HEK293 (cell line): ENCODE data around the gene CACTIN.
"Not testable (repeated sequence)": the region's sequence is repeated elsewhere in the genome, so short reads cannot be mapped to it uniquely, and the experiment has no call there.

Experiments
- CTCF ChIA-PET: fragments of 350-600 bp; formaldehyde crosslinking; extraction: SDS; loops from one replicate; lab custom pipeline; 2021; ENCODE audit warnings: antibody characterized with exemption; lab: Yijun Ruan, JAX
- POLR2A ChIA-PET: fragments of 300-600 bp; formaldehyde crosslinking; extraction: SDS; loops from one replicate; lab custom pipeline; 2020; ENCODE audit warnings: antibody characterized with exemption, inconsistent platforms; lab: Yijun Ruan, JAX
- H3K27ac ChIP-seq: fragments of 200-500 bp; sonication (Bioruptor generic); 2 replicates; pipeline ENCODE4 v1.5.1; 2014; ENCODE audit warnings: low read depth, low read length, control low read depth, inconsistent platforms; ENCODE audit errors: extremely low read depth
- H3K36me3 ChIP-seq, 2 experiments: fragments of 200-500 bp in 1 of 2; sonication (Bioruptor generic) in 1 of 2; 1 replicate in 1 of 2; 2 replicates in 1 of 2; pipeline ENCODE4 v1.5.1; 2014 to 2017; ENCODE audit warnings: inconsistent platforms in 2 of 2, low read length in 2 of 2; ENCODE audit not compliant: control insufficient read depth in 2 of 2, insufficient read depth in 1 of 2
- H3K4me1 ChIP-seq: fragments of 200-500 bp; sonication (Bioruptor generic); 2 replicates; pipeline ENCODE4 v1.5.1; 2014; ENCODE audit warnings: mild to moderate bottlenecking, low read length, inconsistent platforms; ENCODE audit not compliant: control insufficient read depth, insufficient read depth
- H3K4me3 ChIP-seq: 2 replicates; pipeline ENCODE4 v1.5.1; 2011; ENCODE audit warnings: low read depth, mild to moderate bottlenecking, control low read depth, low read length, moderate library complexity
- H3K9me3 ChIP-seq: fragments of 200-500 bp; sonication (Bioruptor generic); 2 replicates; pipeline ENCODE4 v1.5.1; 2014; ENCODE audit warnings: low read depth, low read length, inconsistent platforms; ENCODE audit not compliant: control insufficient read depth, insufficient read depth
- GLIS1 ChIP-seq: fragments of 450-650 bp; formaldehyde crosslinking; IDR thresholded peaks from 2 replicates; pipeline ENCODE4 v1.5.1; 2016; ENCODE audit warnings: missing biosample characterization, missing genetic modification characterization
- GLIS2 ChIP-seq: fragments of 450-650 bp; formaldehyde crosslinking; IDR thresholded peaks from 2 replicates; pipeline ENCODE4 v1.5.1; 2016; ENCODE audit warnings: missing biosample characterization, missing genetic modification characterization
- HOXA7 ChIP-seq: sonication (generic); formaldehyde crosslinking; IDR thresholded peaks from 2 replicates; pipeline ENCODE4 v1.8.1; 2022; ENCODE audit warnings: missing genetic modification reagents, borderline replicate concordance
- PRDM1 ChIP-seq: fragments of 450-650 bp; formaldehyde crosslinking; IDR thresholded peaks from 2 replicates; pipeline ENCODE4; 2016; ENCODE audit warnings: missing biosample characterization, missing genetic modification characterization
- SP3 ChIP-seq: fragments of 450-650 bp; formaldehyde crosslinking; IDR thresholded peaks from 2 replicates; pipeline ENCODE4 v1.5.1; 2016; ENCODE audit warnings: missing biosample characterization, missing genetic modification characterization
- SP7 ChIP-seq: fragments of 450-650 bp; formaldehyde crosslinking; IDR thresholded peaks from 2 replicates; pipeline ENCODE4 v1.5.1; 2016; ENCODE audit warnings: missing biosample characterization, missing genetic modification characterization
- WT1 ChIP-seq: fragments of 450-650 bp; formaldehyde crosslinking; IDR thresholded peaks from 2 replicates; pipeline ENCODE4 v1.5.1; 2016; ENCODE audit warnings: missing biosample characterization, missing genetic modification characterization
- ZBTB1 ChIP-seq: fragments of 450-650 bp; formaldehyde crosslinking; IDR thresholded peaks from 2 replicates; pipeline ENCODE4 v1.5.1; 2016; ENCODE audit warnings: missing biosample characterization, missing genetic modification characterization
- ZIC2 ChIP-seq: fragments of 450-650 bp; formaldehyde crosslinking; IDR thresholded peaks from 2 replicates; pipeline ENCODE4 v1.5.1; 2016; ENCODE audit warnings: missing biosample characterization, missing genetic modification characterization
- ZNF211 ChIP-seq: fragments of 450-650 bp; formaldehyde crosslinking; IDR thresholded peaks from 2 replicates; pipeline ENCODE4 v1.5.1; 2016; ENCODE audit warnings: low read depth, missing biosample characterization, missing genetic modification characterization
- ZNF214 ChIP-seq: fragments of 450-650 bp; formaldehyde crosslinking; IDR thresholded peaks from 2 replicates; pipeline ENCODE4 v1.5.1; 2017; ENCODE audit warnings: missing biosample characterization, mild to moderate bottlenecking, missing genetic modification characterization, borderline replicate concordance
- ZNF248 ChIP-seq: fragments of 450-650 bp; formaldehyde crosslinking; IDR thresholded peaks from 2 replicates; pipeline ENCODE4 v1.5.1; 2017; ENCODE audit warnings: missing biosample characterization, missing genetic modification characterization
- ZNF362 ChIP-seq: fragments of 450-650 bp; formaldehyde crosslinking; IDR thresholded peaks from 2 replicates; pipeline ENCODE4 v1.5.1; 2016; ENCODE audit warnings: missing biosample characterization, missing genetic modification characterization
- ZNF501 ChIP-seq: fragments of 450-650 bp; formaldehyde crosslinking; IDR thresholded peaks from 2 replicates; pipeline ENCODE4 v1.5.1; 2016; ENCODE audit warnings: missing biosample characterization, missing genetic modification characterization
- ZNF530 ChIP-seq: fragments of 450-650 bp; formaldehyde crosslinking; IDR thresholded peaks from 2 replicates; pipeline ENCODE4 v1.5.1; 2016; ENCODE audit warnings: low read depth, missing biosample characterization, missing genetic modification characterization
- ZNF549 ChIP-seq: fragments of 450-650 bp; IDR thresholded peaks from 2 replicates; pipeline ENCODE4 v1.5.1; 2018; ENCODE audit warnings: missing biosample characterization, missing genetic modification characterization, mild to moderate bottlenecking, inconsistent platforms, moderate library complexity
- ZNF558 ChIP-seq: fragments of 450-650 bp; formaldehyde crosslinking; IDR thresholded peaks from 2 replicates; pipeline ENCODE4 v1.5.1; 2016; ENCODE audit warnings: missing biosample characterization, missing genetic modification characterization
- ZNF623 ChIP-seq: fragments of 450-650 bp; formaldehyde crosslinking; IDR thresholded peaks from 2 replicates; pipeline ENCODE4 v1.5.1; 2016; ENCODE audit warnings: missing biosample characterization, missing genetic modification characterization
- ZSCAN23 ChIP-seq: fragments of 450-650 bp; formaldehyde crosslinking; IDR thresholded peaks from 2 replicates; pipeline ENCODE4 v1.5.1; 2016; ENCODE audit warnings: missing biosample characterization, missing genetic modification characterization
- TF ChIP-seq, protein P1 (sequence below): fragments of 450-650 bp; formaldehyde crosslinking; IDR thresholded peaks from 2 replicates; pipeline ENCODE4 v1.5.1; 2016; ENCODE audit warnings: missing biosample characterization, missing genetic modification characterization

The CACTIN gene

DNA sequence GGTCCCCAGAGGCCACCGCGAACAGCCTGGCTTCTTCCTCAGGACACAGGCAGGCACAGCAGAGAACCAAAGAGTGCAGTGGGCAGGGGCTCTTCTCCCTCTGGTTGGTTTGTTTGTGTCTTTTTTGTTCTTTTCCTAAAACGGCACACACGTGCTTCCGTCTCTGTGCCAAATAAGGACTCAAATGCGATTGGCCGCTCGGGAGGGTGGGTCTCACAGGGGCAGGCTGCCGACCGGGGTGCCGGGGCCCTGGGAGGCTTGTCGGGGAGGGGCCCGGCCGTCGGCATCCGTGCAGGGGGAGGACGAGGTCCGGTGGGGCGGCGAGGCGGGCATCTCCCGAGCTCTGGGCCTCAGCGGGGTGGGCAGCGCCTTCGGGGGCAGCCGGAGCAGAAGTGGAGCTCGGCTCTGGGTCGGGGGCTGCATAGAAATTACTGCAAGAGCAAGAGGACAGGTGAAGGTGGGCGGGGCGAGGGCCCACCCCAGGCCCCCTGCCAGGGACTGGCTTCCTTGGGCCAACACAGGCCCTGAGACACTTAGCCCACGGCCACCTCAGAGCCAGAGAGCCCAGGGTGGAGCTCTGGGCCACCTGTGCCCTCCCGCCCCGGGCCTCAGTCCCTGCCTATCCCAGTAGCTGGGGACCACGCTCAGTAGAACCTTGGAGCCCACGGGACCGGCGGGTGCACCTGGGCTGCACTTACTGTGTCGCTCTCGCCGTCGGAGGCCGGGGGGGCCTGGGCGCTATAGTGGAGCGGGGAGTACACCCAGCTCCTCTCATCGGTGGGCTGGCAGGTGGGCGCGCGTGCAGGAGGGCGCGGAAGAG, 6.4 kb upstream of the CACTIN start:
- CTCF ChIA-PET: no interaction called here
- POLR2A ChIA-PET: no interaction called here
- no peak overlapping the region for H3K4me3 ChIP-seq
- peaks cover 0 to 16% of the 10 kb centered on the region in 2 experiments; a peak in 1 of 3 replicates for H3K36me3 ChIP-seq
- TF ChIP-seq SP7 (tag by site-specific recombination) (no peak), ZNF501 (tag by site-specific recombination) (no peak), ZNF211 (no peak), WT1 (tag by site-specific recombination) (no peak), ZNF248 (tag by site-specific recombination) (no peak), ZNF214 (tag by site-specific recombination) (no peak), ZNF549 (tag by site-specific recombination) (no peak), SP3 (tag by site-specific recombination) (no peak), ZNF530 (tag by site-specific recombination) (no peak), ZNF623 (tag by site-specific recombination) (no peak), HOXA7 (CRISPR knock-in tag) (no peak)
- no peaks in the 10 kb centered on the region for H3K4me1 ChIP-seq
- H3K27ac ChIP-seq: no peak overlapping the region
- no peaks in the 10 kb centered on the region for H3K9me3 ChIP-seq

GRCh38 chr19:3632098-3632497, 5.5 kb upstream of the CACTIN start:
- TF ChIP-seq PRDM1 (tag by site-specific recombination): no peak
- no peak for TF ChIP-seq ZBTB1 (tag by site-specific recombination)
- Histone ChIP-seq H3K4me3 (no peak overlapping the region), H3K4me1 (no peaks in the 10 kb centered on the region), H3K9me3 (no peaks in the 10 kb centered on the region), H3K36me3 (peaks cover 0 to 16% of the 10 kb centered on the region in 2 experiments; a peak in 1 of 3 replicates), H3K27ac (no peak overlapping the region)
- POLR2A ChIA-PET: no interaction called here
- CTCF ChIA-PET: no interaction called here

DNA sequence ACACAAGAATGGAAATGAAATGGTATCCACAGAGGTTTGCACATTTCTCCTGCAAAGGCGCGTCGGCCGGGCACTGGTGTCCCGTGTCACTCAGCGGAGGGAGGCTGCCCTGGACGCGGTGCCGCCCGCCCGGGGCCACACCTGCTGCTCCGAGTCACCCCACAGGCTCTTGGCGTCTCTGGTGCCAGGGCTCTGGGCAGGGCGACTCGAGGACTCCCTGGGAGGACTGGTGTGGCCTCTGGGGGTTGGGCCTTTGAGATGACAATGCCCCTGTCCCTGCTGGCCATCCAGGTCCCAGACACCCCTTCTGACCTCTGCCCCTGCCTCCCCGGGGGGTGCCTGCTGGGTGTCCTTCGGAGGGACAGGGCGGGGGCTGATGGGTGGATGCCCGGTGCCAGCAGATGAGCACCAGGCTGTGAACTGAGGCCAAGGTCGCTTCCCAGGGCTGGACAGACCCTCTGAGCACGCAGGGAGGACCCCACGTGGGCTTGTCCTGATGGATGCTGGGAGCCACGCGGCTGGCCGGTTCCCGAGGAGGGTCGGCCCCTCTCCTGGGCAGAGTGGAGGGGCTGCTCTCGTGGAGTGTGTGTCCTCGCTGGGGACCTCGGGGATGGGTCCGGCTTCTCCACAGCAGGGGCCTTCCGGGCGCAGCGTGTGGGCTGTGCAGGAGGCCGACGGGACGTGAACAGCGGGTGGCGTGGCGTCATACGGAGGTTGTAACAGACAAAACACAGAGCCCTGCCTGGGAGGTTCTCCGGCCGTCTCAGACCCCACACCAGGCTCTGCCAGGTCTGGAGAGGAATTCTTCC, 4.7 kb upstream of the CACTIN start:
- ChIA-PET CTCF (no interaction called here), POLR2A (no interaction called here)

GRCh38 chr19:3628766-3629165, 2.2 kb upstream of the CACTIN start:
- H3K9me3 ChIP-seq, H3K4me3 ChIP-seq, H3K4me1 ChIP-seq, H3K27ac ChIP-seq, CTCF ChIA-PET: not testable (repeated sequence)
- peaks cover 0 to 16% of the 10 kb centered on the region in 2 experiments; a peak in 1 of 3 replicates for H3K36me3 ChIP-seq
- TF ChIP-seq ZNF362: peak; percentile 61; the same call in 1 of the 2 replicates
- TF ChIP-seq, protein P1, sequence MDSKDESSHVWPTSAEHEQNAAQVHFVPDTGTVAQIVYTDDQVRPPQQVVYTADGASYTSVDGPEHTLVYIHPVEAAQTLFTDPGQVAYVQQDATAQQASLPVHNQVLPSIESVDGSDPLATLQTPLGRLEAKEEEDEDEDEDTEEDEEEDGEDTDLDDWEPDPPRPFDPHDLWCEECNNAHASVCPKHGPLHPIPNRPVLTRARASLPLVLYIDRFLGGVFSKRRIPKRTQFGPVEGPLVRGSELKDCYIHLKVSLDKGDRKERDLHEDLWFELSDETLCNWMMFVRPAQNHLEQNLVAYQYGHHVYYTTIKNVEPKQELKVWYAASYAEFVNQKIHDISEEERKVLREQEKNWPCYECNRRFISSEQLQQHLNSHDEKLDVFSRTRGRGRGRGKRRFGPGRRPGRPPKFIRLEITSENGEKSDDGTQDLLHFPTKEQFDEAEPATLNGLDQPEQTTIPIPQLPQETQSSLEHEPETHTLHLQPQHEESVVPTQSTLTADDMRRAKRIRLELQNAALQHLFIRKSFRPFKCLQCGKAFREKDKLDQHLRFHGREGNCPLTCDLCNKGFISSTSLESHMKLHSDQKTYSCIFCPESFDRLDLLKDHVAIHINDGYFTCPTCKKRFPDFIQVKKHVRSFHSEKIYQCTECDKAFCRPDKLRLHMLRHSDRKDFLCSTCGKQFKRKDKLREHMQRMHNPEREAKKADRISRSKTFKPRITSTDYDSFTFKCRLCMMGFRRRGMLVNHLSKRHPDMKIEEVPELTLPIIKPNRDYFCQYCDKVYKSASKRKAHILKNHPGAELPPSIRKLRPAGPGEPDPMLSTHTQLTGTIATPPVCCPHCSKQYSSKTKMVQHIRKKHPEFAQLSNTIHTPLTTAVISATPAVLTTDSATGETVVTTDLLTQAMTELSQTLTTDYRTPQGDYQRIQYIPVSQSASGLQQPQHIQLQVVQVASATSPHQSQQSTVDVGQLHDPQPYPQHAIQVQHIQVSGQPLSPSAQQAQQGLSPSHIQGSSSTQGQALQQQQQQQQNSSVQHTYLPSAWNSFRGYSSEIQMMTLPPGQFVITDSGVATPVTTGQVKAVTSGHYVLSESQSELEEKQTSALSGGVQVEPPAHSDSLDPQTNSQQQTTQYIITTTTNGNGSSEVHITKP (tag by site-specific recombination): peak; percentile 70
- TF ChIP-seq GLIS1 (tag by site-specific recombination): peak; percentile 21; the same call in 1 of the 2 replicates
- POLR2A ChIA-PET: interaction anchor here (0.6 kb wide), 1 partner anchor 12 kb away, joined by 3 read pairs; no protein-coding TSS in a partner anchor

More for the DNA sequence above, 4.7 kb upstream of the CACTIN start:
- Histone ChIP-seq H3K9me3 (no peaks in the 10 kb centered on the region), H3K4me1 (no peaks in the 10 kb centered on the region), H3K36me3 (peaks cover 0 to 16% of the 10 kb centered on the region in 2 experiments; a peak in 1 of 3 replicates), H3K4me3 (no peak overlapping the region), H3K27ac (no peak overlapping the region)
- no peak for TF ChIP-seq ZNF558 (tag by site-specific recombination)
- peak; percentile 38 for TF ChIP-seq GLIS2 (tag by site-specific recombination)
- TF ChIP-seq ZIC2 (tag by site-specific recombination): 0 out of 2 replicates have a peak, but pooled peaks have one; percentile 7
- no peak for TF ChIP-seq ZSCAN23 (tag by site-specific recombination)
